Measurements from ENCODE around the gene IL36B.

The IL36B gene

GRCh38 chr2:113075030-113075429 lies 22.4 kb upstream of the IL36B start:
- DNase-seq, result no peak

GRCh38 chr2:113073325-113073834 lies 20.7 kb upstream of the IL36B start:
- no peak for DNase-seq

GRCh38 chr2:113072584-113072983 lies 19.9 kb upstream of the IL36B start:
- DNase-seq, result no peak

- DNase-seq, result no peak
Measured at GRCh38 chr2:113070606-113070975, 17.9 kb upstream of the IL36B start.

GRCh38 chr2:113069676-113070605 lies 17.3 kb upstream of the IL36B start:
- no peak for DNase-seq

GRCh38 chr2:113068706-113069485 lies 16.2 kb upstream of the IL36B start:
- no peak for DNase-seq

- no peak for DNase-seq
Measured at GRCh38 chr2:113068249-113068648, 15.6 kb upstream of the IL36B start.

- no peak for DNase-seq
Measured at GRCh38 chr2:113067681-113068080, 15.0 kb upstream of the IL36B start, which contains the start of gene IL1F10. Gene IL1F10, plus strand, starts transcription at chr2:113067970. Its CDS starts 4,769 bp downstream, at chr2:113072739.

- no peak for DNase-seq
Measured at GRCh38 chr2:113064898-113065297, 12.2 kb upstream of the IL36B start.

GRCh38 chr2:113064281-113064680 lies 11.6 kb upstream of the IL36B start:
- no peak for DNase-seq

- DNase-seq, result no peak
Measured at GRCh38 chr2:113061896-113062770, 9.5 kb upstream of the IL36B start.

- no peak for DNase-seq
Measured at GRCh38 chr2:113061241-113061640, 8.6 kb upstream of the IL36B start.

- DNase-seq, result no peak
Measured at GRCh38 chr2:113060796-113061195, 8.1 kb upstream of the IL36B start.

GRCh38 chr2:113060396-113060795 lies 7.7 kb upstream of the IL36B start:
- DNase-seq, result no peak

GRCh38 chr2:113058998-113059960 lies 6.6 kb upstream of the IL36B start, which contains the start of gene IL36RN:
Gene IL36RN, plus strand, starts transcription at chr2:113059198. Its CDS starts 241 bp downstream, at chr2:113059439.
- no peak for DNase-seq

GRCh38 chr2:113058411-113058994 lies 5.8 kb upstream of the IL36B start:
- DNase-seq, result no peak

- DNase-seq, result no peak
Measured at GRCh38 chr2:113057117-113057516, 4.5 kb upstream of the IL36B start.

GRCh38 chr2:113056521-113056920 lies 3.9 kb upstream of the IL36B start:
- no peak for DNase-seq

GRCh38 chr2:113054066-113054465 lies 1.4 kb upstream of the IL36B start:
- DNase-seq, result no peak

- no peak for DNase-seq
Measured at GRCh38 chr2:113053666-113054065, 999 bp upstream of the IL36B start.

Measured in NCI-H2227 treated with DMSO at 0.1 percent for 48 hours (cell line).